WTC11 (cell line): ENCODE results near the gene VGF. TPM values are rescaled to one million over a fixed set of nuclear protein-coding genes. Genes with fewer than 3 reads are reported as not detected.

Source experiments
- ATAC-seq: fragments of 200-7000 bp; cut with Tn5 transposase; 2 replicates; pipeline ENCODE4 v1.10.0; 2021; ENCODE audit warnings: mild to moderate bottlenecking, moderate library complexity
- CTCF ChIA-PET: fragments of 300-600 bp; sonication (Branson Sonifier 250); formaldehyde crosslinking; loops from one replicate; lab custom pipeline; 2021; ENCODE audit warnings: antibody characterized with exemption; lab: Charles Lee
- POLR2A ChIA-PET: fragments of 350-600 bp; sonication (Branson Sonifier 250); formaldehyde crosslinking; loops from one replicate; lab custom pipeline; 2021; ENCODE audit warnings: antibody characterized with exemption; lab: Charles Lee
- DNase-seq: peaks from one replicate; pipeline ENCODE4 v3.0.0; 2021; ENCODE audit warnings: low spot score
- H3K27ac Mint-ChIP-seq: 2 replicates; pipeline ENCODE4 v1.8.0; 2021; ENCODE audit warnings: mixed read lengths
- H3K27me3 Mint-ChIP-seq: 2 replicates; pipeline ENCODE4 v1.8.0; 2021; ENCODE audit warnings: low read depth, mild to moderate bottlenecking, moderate library complexity, mixed read lengths
- H3K36me3 Mint-ChIP-seq: 2 replicates; pipeline ENCODE4 v1.8.0; 2021; ENCODE audit warnings: mixed read lengths
- H3K4me1 Mint-ChIP-seq: 2 replicates; pipeline ENCODE4 v1.8.0; 2022; ENCODE audit warnings: mixed read lengths
- H3K4me3 Mint-ChIP-seq: 2 replicates; pipeline ENCODE4 v1.8.0; 2021; ENCODE audit warnings: mild to moderate bottlenecking, moderate library complexity, mixed read lengths
- H3K9me3 Mint-ChIP-seq: 2 replicates; pipeline ENCODE4 v1.8.0; 2021; ENCODE audit warnings: mixed read lengths
- ATF1 ChIP-seq: sonication (generic); formaldehyde crosslinking; IDR thresholded peaks from 2 replicates; pipeline ENCODE4 v1.8.1; 2023; ENCODE audit warnings: mild to moderate bottlenecking, moderate library complexity, missing genetic modification reagents
- CBFB ChIP-seq: sonication (generic); formaldehyde crosslinking; IDR thresholded peaks from 2 replicates; pipeline ENCODE4 v1.8.1; 2022; ENCODE audit warnings: mild to moderate bottlenecking, low read depth, missing genetic modification reagents
- CREB1 ChIP-seq: sonication (generic); formaldehyde crosslinking; IDR thresholded peaks from 2 replicates; pipeline ENCODE4 v1.8.0; 2023; ENCODE audit warnings: mild to moderate bottlenecking, missing genetic modification reagents
- ESRRA ChIP-seq: sonication (generic); formaldehyde crosslinking; IDR thresholded peaks from 2 replicates; pipeline ENCODE4 v1.8.1; 2022; ENCODE audit warnings: mild to moderate bottlenecking, missing genetic modification reagents, borderline replicate concordance
- MYBL2 ChIP-seq: sonication (generic); formaldehyde crosslinking; IDR thresholded peaks from 2 replicates; pipeline ENCODE4 v1.8.1; 2023; ENCODE audit warnings: mild to moderate bottlenecking, moderate library complexity, missing genetic modification reagents
- NR2C2 ChIP-seq: sonication (generic); formaldehyde crosslinking; IDR thresholded peaks from 2 replicates; pipeline ENCODE4 v1.8.0; 2022; ENCODE audit warnings: mild to moderate bottlenecking, missing genetic modification reagents
- RORB ChIP-seq: fragments of 250-450 bp; sonication (Bioruptor Pico); IDR thresholded peaks from 2 replicates; pipeline ENCODE4 v1.9.0; 2021; ENCODE audit warnings: mild to moderate bottlenecking
- SP1 ChIP-seq: sonication (generic); formaldehyde crosslinking; conservative IDR thresholded peaks from 2 replicates; pipeline ENCODE4 v1.8.1; 2022; ENCODE audit warnings: missing genetic modification reagents
- TEAD1 ChIP-seq: sonication (generic); formaldehyde crosslinking; IDR thresholded peaks from 2 replicates; pipeline ENCODE4 v1.8.0; 2022; ENCODE audit warnings: mild to moderate bottlenecking, missing genetic modification reagents
- ZNF396 ChIP-seq: fragments of 250-450 bp; sonication (Bioruptor Pico); IDR thresholded peaks from 2 replicates; pipeline ENCODE4 v1.8.0; 2021; ENCODE audit warnings: mild to moderate bottlenecking, moderate library complexity, borderline replicate concordance
- ZNF512 ChIP-seq: sonication (generic); formaldehyde crosslinking; IDR thresholded peaks from 2 replicates; pipeline ENCODE4 v1.8.1; 2022; ENCODE audit warnings: missing genetic modification reagents, borderline replicate concordance
- total RNA-seq: library from RNA; stranded (reverse); gene quantifications from 3 replicates; pipeline ENCODE4 v1.2.3, GENCODE V29; 2021
- TF ChIP-seq, protein P1 (sequence below): sonication (generic); formaldehyde crosslinking; conservative IDR thresholded peaks from 2 replicates; pipeline ENCODE4 v1.8.1; 2023; ENCODE audit warnings: mild to moderate bottlenecking, low read depth, missing genetic modification reagents, moderate library complexity
- TF ChIP-seq, protein P2 (sequence below): sonication (generic); formaldehyde crosslinking; IDR thresholded peaks from 2 replicates; pipeline ENCODE4 v1.8.0; 2023; ENCODE audit warnings: mild to moderate bottlenecking, missing genetic modification reagents
- TF ChIP-seq, protein P3 (sequence below): sonication (generic); formaldehyde crosslinking; IDR thresholded peaks from 2 replicates; pipeline ENCODE4 v1.8.1; 2022; ENCODE audit warnings: low read depth, missing genetic modification reagents, borderline replicate concordance
- TF ChIP-seq, protein P4 (sequence below): sonication (generic); formaldehyde crosslinking; IDR thresholded peaks from 2 replicates; pipeline ENCODE4 v1.8.1; 2022; ENCODE audit warnings: mild to moderate bottlenecking, missing genetic modification reagents, moderate library complexity, borderline replicate concordance

Gene VGF
- total RNA-seq, 1 experiment from 2014 or later: 5.2 TPM

GRCh38 chr7:101210143-101210542 is 44.8 kb upstream of the VGF start (continued):
- TF ChIP-seq, protein P1, sequence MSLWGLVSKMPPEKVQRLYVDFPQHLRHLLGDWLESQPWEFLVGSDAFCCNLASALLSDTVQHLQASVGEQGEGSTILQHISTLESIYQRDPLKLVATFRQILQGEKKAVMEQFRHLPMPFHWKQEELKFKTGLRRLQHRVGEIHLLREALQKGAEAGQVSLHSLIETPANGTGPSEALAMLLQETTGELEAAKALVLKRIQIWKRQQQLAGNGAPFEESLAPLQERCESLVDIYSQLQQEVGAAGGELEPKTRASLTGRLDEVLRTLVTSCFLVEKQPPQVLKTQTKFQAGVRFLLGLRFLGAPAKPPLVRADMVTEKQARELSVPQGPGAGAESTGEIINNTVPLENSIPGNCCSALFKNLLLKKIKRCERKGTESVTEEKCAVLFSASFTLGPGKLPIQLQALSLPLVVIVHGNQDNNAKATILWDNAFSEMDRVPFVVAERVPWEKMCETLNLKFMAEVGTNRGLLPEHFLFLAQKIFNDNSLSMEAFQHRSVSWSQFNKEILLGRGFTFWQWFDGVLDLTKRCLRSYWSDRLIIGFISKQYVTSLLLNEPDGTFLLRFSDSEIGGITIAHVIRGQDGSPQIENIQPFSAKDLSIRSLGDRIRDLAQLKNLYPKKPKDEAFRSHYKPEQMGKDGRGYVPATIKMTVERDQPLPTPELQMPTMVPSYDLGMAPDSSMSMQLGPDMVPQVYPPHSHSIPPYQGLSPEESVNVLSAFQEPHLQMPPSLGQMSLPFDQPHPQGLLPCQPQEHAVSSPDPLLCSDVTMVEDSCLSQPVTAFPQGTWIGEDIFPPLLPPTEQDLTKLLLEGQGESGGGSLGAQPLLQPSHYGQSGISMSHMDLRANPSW (CRISPR knock-in tag): no peak
- no peak for TF ChIP-seq CBFB (CRISPR knock-in tag)
- TF ChIP-seq MYBL2 (CRISPR knock-in tag): no peak
- TF ChIP-seq, protein P2, sequence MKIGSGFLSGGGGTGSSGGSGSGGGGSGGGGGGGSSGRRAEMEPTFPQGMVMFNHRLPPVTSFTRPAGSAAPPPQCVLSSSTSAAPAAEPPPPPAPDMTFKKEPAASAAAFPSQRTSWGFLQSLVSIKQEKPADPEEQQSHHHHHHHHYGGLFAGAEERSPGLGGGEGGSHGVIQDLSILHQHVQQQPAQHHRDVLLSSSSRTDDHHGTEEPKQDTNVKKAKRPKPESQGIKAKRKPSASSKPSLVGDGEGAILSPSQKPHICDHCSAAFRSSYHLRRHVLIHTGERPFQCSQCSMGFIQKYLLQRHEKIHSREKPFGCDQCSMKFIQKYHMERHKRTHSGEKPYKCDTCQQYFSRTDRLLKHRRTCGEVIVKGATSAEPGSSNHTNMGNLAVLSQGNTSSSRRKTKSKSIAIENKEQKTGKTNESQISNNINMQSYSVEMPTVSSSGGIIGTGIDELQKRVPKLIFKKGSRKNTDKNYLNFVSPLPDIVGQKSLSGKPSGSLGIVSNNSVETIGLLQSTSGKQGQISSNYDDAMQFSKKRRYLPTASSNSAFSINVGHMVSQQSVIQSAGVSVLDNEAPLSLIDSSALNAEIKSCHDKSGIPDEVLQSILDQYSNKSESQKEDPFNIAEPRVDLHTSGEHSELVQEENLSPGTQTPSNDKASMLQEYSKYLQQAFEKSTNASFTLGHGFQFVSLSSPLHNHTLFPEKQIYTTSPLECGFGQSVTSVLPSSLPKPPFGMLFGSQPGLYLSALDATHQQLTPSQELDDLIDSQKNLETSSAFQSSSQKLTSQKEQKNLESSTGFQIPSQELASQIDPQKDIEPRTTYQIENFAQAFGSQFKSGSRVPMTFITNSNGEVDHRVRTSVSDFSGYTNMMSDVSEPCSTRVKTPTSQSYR (CRISPR knock-in tag): no peak
- TF ChIP-seq ZNF512 (CRISPR knock-in tag): no peak
- TF ChIP-seq RORB (CRISPR knock-in tag): no peak
- no peak for TF ChIP-seq CREB1 (CRISPR knock-in tag)
- no peak for TF ChIP-seq NR2C2 (CRISPR knock-in tag)
- TF ChIP-seq, protein P3, sequence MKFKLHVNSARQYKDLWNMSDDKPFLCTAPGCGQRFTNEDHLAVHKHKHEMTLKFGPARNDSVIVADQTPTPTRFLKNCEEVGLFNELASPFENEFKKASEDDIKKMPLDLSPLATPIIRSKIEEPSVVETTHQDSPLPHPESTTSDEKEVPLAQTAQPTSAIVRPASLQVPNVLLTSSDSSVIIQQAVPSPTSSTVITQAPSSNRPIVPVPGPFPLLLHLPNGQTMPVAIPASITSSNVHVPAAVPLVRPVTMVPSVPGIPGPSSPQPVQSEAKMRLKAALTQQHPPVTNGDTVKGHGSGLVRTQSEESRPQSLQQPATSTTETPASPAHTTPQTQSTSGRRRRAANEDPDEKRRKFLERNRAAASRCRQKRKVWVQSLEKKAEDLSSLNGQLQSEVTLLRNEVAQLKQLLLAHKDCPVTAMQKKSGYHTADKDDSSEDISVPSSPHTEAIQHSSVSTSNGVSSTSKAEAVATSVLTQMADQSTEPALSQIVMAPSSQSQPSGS (CRISPR knock-in tag): no peak
- TF ChIP-seq ESRRA (CRISPR knock-in tag): no peak

DNA sequence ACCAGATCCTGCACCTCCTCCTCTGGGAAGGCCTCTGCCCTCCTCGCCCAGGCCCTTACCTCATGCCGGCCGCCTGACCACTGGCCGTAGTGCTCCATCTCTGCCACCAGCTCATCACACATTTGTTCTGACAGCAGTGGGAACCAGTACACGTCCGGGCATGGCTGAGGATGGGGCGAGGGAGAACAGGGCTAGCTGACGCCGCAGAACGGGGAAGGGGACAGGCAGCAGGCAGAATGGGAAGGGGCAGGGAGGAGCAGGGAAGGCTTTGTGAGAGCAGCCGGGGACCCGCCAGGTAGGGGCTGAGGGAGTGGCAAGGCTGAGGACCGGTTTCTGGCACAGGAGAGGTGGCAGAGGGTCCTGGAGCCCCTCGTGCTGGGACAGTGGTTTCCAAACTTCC is 43.4 kb upstream of the VGF start:
- TF ChIP-seq ZNF396 (CRISPR knock-in tag) (no peak), ATF1 (no peak), TEAD1 (CRISPR knock-in tag) (no peak), SP1 (CRISPR knock-in tag) (no peak)
- TF ChIP-seq, protein P4, sequence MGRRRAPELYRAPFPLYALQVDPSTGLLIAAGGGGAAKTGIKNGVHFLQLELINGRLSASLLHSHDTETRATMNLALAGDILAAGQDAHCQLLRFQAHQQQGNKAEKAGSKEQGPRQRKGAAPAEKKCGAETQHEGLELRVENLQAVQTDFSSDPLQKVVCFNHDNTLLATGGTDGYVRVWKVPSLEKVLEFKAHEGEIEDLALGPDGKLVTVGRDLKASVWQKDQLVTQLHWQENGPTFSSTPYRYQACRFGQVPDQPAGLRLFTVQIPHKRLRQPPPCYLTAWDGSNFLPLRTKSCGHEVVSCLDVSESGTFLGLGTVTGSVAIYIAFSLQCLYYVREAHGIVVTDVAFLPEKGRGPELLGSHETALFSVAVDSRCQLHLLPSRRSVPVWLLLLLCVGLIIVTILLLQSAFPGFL (CRISPR knock-in tag): no peak
- TF ChIP-seq, all 79 proteins: peak for 0
- POLR2A ChIA-PET: no interaction called here
- H3K27me3 Mint-ChIP-seq: no peaks in the 10 kb centered on the region

More for the DNA sequence above, 43.4 kb upstream of the VGF start:
- ATAC-seq: no peak
- Mint-ChIP-seq H3K9me3 (no peaks in the 10 kb centered on the region), H3K4me3 (no peak overlapping the region), H3K36me3 (peaks cover 3% of the 10 kb centered on the region; the same call in 1 of the 2 replicates), H3K4me1 (no peaks in the 10 kb centered on the region; the same call in 1 of the 2 replicates), H3K27ac (peak overlapping the region; percentile 74)
- CTCF ChIA-PET: interaction anchor here (0.7 to 1.0 kb wide), 3 partner anchors 9 to 114 kb away, joined by 3 read pairs; partner anchors contain the start of gene ZNHIT1
- no peak for DNase-seq
